GM19351 (cell line): ENCODE measurements around the gene MRPL42.
"Not testable (repeated sequence)": the region's sequence is repeated elsewhere in the genome, so short reads cannot be mapped to it uniquely, and the experiment has no call there.

Experiments used
- ATAC-seq: cut with Tn5 transposase; IDR thresholded peaks from one replicate; pipeline ENCODE4 v1.9.1; 2021; ENCODE audit warnings: mild to moderate bottlenecking, moderate library complexity; ENCODE audit not compliant: unreplicated experiment

MRPL42 gene

DNA sequence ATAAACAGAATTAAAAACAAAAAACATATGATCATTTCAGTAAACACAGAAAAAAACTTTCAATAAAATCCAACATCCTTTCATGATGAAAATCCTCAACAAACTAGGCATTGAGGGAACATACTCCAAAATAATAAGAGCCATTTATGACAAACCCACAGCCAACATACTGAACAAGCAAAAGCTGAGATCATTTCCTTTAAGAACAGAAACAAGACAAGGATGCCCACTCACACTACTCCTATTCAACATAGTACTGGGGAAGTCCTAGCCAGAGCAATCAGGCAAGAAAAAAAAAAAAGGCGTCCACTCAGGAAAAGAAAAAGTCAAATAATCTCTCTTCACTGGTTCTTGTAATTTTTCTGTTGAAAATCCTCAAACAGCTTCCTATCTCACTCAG is 30.1 kb downstream of the MRPL42 start:
- no peak for ATAC-seq

DNA sequence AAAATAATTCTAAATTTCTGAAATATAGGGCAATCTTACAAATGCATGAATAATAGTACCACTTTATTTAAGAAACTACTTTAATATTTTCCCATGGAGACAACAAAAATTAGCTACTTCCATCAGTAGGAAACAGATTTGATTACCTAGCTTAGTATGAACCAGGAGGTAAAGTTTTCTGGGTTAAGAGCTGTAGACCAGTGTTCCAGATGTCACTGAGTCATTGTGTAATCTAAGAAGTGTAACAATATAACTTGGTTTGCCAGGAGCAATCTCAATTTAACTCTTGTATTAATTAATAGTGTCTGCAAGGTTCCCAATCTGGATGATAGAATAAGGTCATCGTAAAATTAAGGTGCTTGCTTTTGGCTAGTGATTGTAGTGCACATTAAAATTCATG is 31.5 kb downstream of the MRPL42 start:
- ATAC-seq: not testable (repeated sequence)

DNA sequence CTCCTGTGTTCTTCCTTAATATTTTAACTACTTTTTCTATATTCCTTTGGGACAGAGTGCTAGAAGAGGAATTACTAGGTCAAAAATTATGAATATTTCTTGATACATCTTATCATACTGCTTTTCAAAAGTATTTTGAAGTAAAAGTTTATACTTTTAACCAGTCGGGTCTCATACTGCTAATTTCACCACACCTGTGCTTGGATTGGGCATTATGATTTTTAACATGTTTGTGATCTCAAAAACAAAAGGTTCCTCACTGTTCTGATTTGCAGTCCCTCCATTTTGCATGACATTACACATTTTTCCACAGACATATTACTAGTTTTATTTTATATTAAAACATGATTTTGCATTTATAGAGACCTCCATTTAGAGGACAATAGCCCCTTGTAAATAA is 32.9 kb downstream of the MRPL42 start:
- no peak for ATAC-seq

DNA sequence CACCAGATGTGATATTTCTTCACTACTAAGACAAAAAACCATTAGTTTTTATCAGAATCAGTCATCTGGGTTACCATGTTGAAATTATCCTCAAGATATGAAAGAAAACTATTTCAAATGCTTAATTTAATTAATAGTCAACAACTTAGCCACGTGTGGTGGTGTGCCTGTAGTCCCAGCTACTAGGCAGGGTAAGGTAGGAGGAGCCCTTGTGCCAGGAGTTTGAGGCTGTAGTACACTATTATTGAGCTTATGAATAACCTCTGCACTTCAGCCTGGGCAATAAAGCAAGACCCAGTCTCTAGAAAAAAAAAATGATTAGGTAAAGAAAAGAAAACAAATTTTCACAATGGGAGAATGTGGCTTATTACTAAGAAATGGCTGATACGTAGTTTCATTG is 33.4 kb downstream of the MRPL42 start:
- ATAC-seq: no peak

- no peak for ATAC-seq
Observed at GRCh38 chr12:93502802-93503623, 35.7 kb downstream of the MRPL42 start.

DNA sequence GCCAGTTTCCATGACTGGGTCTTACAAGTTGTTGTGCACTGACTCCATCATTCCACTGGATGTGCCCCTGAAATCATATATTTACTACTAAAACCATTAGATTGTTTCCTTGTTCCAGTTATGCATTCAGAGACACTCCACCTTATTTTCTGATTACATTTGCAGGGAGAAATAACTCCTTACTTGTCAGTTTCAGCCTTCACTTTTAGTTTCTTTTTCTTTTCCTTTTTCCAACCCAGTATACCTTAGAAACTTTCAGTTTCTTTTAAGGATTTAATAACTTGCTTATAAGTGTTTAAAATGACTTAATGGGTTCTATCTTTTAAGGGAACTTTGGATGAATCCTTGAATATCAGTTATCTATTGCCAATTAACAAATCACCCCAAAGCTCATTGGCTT is 39.9 kb downstream of the MRPL42 start:
- no peak for ATAC-seq

DNA sequence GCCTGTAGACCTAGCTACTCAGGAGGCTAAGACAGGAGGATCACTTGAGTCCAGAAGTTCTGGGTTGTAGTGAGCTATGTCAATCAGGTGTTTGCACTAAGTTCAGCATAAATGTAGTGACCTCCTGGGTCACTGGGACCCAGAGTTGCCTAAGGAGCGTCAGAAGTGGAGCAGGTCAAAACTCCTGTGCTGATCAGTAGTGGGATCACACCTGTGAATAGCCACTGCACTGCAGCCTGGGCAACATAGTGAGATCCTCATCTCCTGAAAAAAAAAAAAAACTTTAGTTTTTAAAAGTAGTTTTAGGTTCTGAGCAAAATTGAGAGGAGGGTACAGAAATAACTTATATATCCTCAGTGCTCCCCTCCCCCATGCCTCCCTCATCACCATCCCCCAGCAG is 42.2 kb downstream of the MRPL42 start:
- no peak for ATAC-seq

DNA sequence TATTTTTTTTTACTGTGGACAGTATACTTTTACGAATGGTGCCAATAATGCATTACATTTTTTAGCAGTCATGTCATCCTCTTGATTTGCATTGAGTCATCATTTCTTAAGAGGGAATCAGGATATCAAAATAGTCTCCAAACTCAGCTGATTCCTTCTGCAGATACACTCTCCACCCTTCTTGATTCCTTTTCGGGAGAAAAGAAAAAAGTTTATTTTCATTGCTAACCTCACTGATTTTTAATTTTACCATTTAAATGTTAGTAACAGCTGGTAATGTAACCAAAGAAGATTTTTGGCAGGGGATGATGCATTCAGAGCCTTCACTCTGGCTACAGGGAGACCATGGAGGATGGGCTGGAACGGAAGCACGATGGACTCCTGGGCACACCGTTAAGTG is 47.5 kb downstream of the MRPL42 start:
- ATAC-seq: no peak

GRCh38 chr12:93518725-93519124 is 51.4 kb downstream of the MRPL42 start:
- ATAC-seq: no peak

DNA sequence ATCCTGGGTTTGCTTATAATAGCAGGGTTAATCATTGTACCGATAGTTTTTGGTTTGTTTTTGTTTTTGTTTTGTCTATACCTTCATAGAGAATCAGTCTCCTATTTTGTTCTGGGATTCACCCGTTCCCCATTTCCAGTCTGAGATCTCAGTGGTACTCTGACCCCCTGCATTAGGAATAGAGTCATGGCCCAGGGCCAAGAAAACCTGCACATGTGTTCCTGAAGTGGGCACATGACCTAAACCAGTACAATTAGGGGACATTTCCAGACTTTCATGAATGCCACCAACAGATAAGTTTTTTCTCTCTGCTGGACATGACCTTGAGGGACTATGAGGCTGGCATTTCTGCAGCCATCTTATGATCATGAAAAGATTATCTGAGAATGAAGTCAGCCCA is 52.5 kb downstream of the MRPL42 start:
- ATAC-seq: no peak

DNA sequence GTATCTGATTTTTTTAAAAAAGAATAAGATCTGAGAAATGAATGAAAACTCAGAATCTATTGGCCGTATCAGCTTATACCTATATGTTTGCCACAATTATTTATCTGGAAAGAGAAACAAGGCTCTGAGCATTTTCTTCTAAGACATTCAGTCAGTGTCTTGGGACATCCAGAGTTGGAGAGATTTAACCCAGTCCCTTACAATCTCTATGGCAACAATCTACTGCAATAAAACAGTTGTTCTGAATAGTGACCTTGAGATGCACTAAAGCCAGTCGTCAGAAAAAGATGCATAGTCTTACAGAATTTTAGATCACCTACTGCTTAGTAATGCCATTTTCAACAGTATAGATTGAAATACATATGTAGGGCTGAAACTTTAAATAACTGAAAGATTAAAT is 53.1 kb downstream of the MRPL42 start:
- no peak for ATAC-seq

DNA sequence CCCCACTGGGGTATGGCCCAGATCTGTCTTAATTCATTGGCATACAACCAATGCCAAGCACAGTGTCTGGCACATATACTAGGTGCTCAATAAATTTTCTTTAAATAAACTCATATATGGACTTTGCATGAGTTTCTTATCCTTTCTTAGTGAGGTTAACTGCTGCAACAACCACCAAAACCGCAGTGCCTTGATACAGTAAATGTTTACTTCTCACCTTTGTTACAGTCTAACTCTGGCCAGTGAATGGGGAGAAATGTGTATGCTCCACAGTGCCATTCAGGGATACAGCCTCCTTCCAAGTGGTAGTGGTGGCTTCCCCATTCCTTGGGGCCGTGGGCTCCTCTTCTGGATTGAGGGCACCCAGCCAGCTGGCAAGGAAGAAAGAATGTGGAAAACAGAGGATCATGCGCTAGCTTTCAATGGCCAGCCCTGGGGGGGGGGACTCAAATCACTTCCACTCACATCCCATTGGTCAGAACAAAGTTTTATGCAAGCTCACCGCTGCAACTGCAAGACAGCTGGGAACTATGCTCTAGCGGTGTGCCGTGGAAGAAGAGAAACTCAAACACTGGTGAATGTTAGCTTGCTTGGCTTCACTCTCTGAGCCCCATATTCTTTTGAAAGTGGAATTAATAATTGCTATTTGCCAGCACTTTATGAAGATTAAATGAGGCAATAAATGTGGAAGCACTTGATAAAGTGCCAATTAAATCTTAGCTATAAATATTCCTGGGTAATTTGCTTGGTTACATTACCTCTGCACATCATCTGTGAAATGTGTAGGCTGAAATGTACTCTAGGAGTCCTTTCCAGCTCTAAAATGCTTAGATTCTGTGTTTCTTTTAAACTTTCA is 54.1 kb downstream of the MRPL42 start:
- ATAC-seq: no peak

DNA sequence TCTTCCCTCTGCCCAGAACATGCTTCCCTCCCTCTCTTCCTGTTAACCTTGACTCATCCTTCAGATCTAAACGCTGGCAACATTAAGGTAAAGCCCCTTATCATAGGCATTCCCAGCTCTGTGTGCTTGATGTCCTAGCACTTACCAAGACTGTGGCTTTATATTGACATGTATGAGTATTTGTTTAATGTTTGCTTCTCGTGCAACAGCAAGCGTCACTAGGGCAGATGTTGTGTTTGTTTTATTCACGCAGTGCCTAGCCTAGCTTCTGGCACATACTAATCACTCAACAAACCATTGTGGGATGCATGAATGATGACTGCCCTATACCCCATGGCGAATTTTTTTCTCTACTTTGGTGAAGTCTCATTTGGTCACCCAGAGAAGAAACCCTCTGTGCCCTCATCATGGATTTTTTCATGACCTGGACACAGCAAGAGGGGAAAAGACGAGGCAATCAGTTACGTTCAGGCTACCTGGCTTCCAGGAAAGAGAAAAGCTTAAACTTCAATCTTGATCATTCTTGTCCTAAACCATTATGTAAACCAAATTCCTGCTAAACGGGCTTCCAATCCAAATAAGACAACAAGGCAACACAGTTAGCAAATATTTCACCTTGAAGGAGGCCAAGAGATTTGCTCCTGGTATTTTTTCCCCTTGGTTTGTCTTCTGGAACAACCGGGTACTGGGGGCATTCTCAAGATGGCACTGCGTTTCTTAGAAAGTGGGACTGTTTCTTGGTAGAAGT is 57.2 kb downstream of the MRPL42 start:
- no peak for ATAC-seq

GRCh38 chr12:93526786-93527428 is 59.6 kb downstream of the MRPL42 start:
- ATAC-seq: no peak

DNA sequence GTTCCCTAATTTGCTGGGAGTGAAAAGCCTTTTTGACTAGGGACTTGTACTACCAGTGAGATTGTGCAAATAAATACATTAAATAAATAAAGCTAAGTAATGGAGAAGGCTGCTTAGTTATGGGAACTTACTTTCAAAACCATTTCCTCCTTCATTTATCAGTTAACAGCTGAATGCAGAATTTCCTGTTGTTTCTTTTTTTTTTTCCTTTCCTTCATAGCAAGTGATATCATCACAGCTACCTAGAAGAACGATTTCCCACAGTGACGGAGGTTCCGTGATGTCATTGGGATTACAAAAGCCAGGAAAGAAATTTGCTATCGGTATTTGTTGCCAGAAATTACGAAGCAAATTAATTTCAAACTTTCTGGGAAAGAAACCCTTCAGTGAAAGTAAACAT is 63.0 kb downstream of the MRPL42 start:
- ATAC-seq: no peak

GRCh38 chr12:93533310-93533709 is 66.0 kb downstream of the MRPL42 start:
- no peak for ATAC-seq

DNA sequence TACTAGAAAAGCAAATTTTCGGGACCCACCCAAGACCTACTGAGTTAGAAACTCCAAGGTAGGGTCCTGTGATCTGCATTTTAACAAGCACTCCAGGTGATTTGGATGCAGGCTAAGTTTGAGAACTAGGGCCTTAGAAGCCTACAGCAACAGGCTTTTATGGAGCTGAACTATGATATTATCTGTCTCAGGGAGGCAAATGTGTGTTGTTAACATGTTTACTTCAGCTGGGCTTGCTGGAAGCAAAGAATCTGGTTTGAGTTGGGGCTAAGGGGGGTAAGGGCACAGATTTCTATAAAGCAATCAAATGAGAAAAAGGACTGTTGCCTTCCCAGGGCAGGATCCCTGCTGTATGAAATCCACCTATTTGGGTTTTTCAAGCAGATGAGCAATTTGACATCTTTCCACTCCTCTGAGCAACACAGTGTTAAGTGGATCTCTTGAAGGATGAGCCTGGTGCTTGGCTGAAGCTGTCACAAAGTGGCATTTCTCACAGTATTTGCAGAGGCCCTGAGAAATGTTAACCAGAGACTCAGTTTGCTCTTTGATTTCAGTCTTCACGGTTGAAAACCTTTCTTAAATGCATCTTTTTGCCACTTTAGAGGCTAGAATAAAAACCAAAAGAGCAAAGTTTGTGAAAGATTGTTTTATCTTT is 68.9 kb downstream of the MRPL42 start:
- no peak for ATAC-seq

DNA sequence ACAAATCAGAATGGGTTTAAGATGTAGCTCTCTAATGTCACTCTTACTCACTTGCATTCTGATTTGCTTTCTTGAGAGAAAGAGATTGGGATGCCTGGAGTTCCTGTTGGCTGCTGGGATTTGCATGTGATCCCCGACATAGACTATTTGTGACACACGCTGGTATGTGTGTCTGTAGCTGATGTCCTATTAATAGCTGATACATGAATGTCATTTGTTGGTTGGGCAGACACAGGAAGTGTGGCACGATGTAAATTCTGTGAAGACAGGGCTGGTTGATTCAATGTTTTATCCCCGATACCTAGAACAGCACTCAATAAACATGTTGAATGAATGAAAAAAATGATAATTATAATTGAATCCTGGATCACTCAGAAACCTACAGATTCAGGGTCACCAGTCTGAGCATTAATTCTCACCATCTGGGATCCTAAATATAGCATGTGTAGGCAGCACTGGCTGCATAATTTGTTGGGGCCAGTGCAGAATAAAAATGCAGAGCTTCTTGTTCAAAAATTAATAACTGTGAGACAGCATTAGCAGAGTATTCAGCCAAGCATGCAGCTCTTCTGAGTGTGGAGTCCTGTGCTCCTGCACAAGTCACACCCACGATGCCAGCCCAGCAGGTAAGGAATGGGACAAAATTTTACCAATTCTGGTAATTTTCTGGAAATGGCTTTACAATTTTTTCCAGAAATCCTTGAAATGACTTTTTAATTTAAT is 69.6 kb downstream of the MRPL42 start:
- peak; percentile 95 for ATAC-seq

GRCh38 chr12:93537769-93538168 is 70.5 kb downstream of the MRPL42 start:
- no peak for ATAC-seq

DNA sequence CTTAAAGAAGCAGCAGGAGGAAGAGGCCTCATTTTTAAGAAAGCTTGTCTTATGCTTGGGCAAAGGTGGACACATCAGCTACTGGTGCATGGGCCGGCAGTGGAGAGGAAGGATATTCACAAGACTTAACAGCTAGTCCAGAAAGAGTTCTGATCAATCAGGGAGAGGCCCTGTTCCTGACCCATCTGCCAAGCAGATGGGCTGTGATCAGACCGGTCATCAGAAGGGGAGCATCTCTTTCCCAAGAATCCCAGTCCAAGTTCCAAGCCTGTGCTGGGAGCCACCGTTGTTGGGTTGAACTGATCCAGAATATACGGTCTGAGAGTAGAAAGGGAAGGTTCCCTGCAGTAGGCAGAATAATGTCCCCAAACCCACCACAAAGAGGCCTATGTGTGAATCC is 72.5 kb downstream of the MRPL42 start:
- no peak for ATAC-seq
